Ovary (tissue), 9 donors: ENCODE results near the gene CD200R1L. TPM values are rescaled to one million over a fixed set of nuclear protein-coding genes. Genes with fewer than 3 reads are reported as not detected.

Experiments
- DNase-seq, 5 donors: peaks; one replicate each; pipeline ENCODE4 v3.0.0-alpha.2; 2019 to 2020
- H3K27ac ChIP-seq, 2 donors: fragments of 200-600 bp; one replicate each; pipeline versions ENCODE4 v1.5.1 to v1.8.0; 2019 to 2022
- H3K27me3 ChIP-seq: fragments of 200-600 bp; one replicate; pipeline ENCODE4 v1.8.0; 2022
- H3K36me3 ChIP-seq: fragments of 200-600 bp; sonication (generic); one replicate; pipeline ENCODE4 v1.5.1; 2019
- H3K4me1 ChIP-seq: one replicate; pipeline ENCODE4 v1.8.1; 2013; ENCODE audit warnings: mild to moderate bottlenecking, moderate library complexity; ENCODE audit not compliant: insufficient read depth
- H3K4me3 ChIP-seq: fragments of 200-600 bp; sonication (generic); one replicate; pipeline ENCODE4 v1.5.1; 2017
- H3K9me3 ChIP-seq, 2 donors: fragments of 200-600 bp in 1 of 2; sonication (generic) in 1 of 2; one replicate each; pipeline versions ENCODE4 v1.5.1 to v1.8.1; 2013 to 2019; ENCODE audit warnings: mild to moderate bottlenecking in 1 of 2, moderate library complexity in 1 of 2
- CTCF ChIP-seq, 3 donors: fragments of 450-650 bp in 2 of 3; fragments of 200-600 bp in 1 of 3; IDR thresholded peaks; one replicate each; pipeline versions ENCODE4 v1.5.1 to v1.8.0; 2016 to 2022; ENCODE audit warnings: antibody characterized with exemption in 3 of 3, mild to moderate bottlenecking in 1 of 3
- EP300 ChIP-seq: sonication (generic); formaldehyde crosslinking; IDR thresholded peaks from one replicate; pipeline ENCODE4 v1.6.1; 2017; ENCODE audit warnings: antibody characterized with exemption
- POLR2A ChIP-seq: fragments of 450-650 bp; IDR thresholded peaks from one replicate; pipeline ENCODE4 v1.6.1; 2017; ENCODE audit warnings: antibody characterized with exemption, mild to moderate bottlenecking, moderate library complexity
- WGBS, 3 donors: extraction: QIAGEN DNeasy Blood & Tissue Kit in 1 of 3; methylation state at CpG; one replicate each; pipeline versions ENCODE4 v1.1.5 to v1.1.7; 2013 to 2017; 5-methylcytosine and 5-hydroxymethylcytosine counted together
- intact Hi-C, 4 donors: fragments of 100-400 bp; cut with DNase I; formaldehyde crosslinking; loops; one replicate each; pipeline versions ENCODE4 v1.11.0 to v1.15.1; 2022 to 2023
- polyA plus RNA-seq, 2 donors: library from polyadenylated mRNA; stranded (reverse); fragments of 200-250 nt in 1 of 2; fragments of 350-450 nt in 1 of 2; fragmentation: Illumina TruSeq in 1 of 2; extraction: RNeasy Lipid Tissue Mini Kit (QIAGEN cat#74804) in 1 of 2; gene quantifications; one replicate each; pipeline ENCODE4 v1.2.3, GENCODE V29; 2013 to 2014
- total RNA-seq, 7 donors: library from RNA; depleted of rRNA in 2 of 7; stranded (reverse); fragments of >200 nt in 2 of 7; fragmentation: NEBNext Ultra II Directional in 3 of 7; extraction: Animal tissue kit (Norgen Biotek cat#: 25700) in 3 of 7; gene quantifications; one replicate each; pipeline versions ENCODE4 v1.1.0 to v1.2.4, GENCODE V29; 2016 to 2023
- donor health status: DM: no; HTN: no; CAD: no; lungs with moderate emphysema.
- donor health status: DM: no; HTN: no; CAD: no.
- donor health status: Bipolar disorder and iron deficiency.
- donor health status: DM: yes; HTN: yes; CAD: no.
- donor health status: DM: no; HTN: no; CAD: no.
- donor health status: DM: yes; HTN: yes; CAD: no.

Gene CD200R1L
- total and polyA plus RNA-seq, 9 donors, result not detected

- H3K27ac ChIP-seq, result no peak overlapping the region
- DNase-seq, result no peak
- no peak for TF ChIP-seq EP300
- no peak for TF ChIP-seq CTCF (IDR thresholded peaks at IDR 0.05)
- TF ChIP-seq POLR2A, result no peak
- H3K27me3 ChIP-seq, result no peaks in the 10 kb centered on the region
- H3K9me3 ChIP-seq, result no peaks in the 10 kb centered on the region
- H3K4me3 ChIP-seq, result no peak overlapping the region
- 76 to 83% (median 83%) methylated on average over 4 of the region's 4 CpGs for WGBS, 3 donors
- intact Hi-C loops, result no loop called here
- H3K4me1 ChIP-seq, result no peaks in the 10 kb centered on the region
- H3K36me3 ChIP-seq, result no peaks in the 10 kb centered on the region
Measured at GRCh38 chr3:112884678-112885290, 38.1 kb upstream of the CD200R1L start.

- intact Hi-C loops, result no loop called here
- Histone ChIP-seq H3K36me3 (no peaks in the 10 kb centered on the region), H3K4me3 (no peak overlapping the region), H3K27me3 (no peaks in the 10 kb centered on the region), H3K9me3 (no peaks in the 10 kb centered on the region), H3K27ac (no peak overlapping the region), H3K4me1 (no peaks in the 10 kb centered on the region)
- 85 to 88% (median 85%) methylated on average over 4 of the region's 4 CpGs for WGBS, 3 donors
- TF ChIP-seq CTCF (IDR thresholded peaks at IDR 0.05) (no peak), EP300 (no peak), POLR2A (no peak)
- no peak for DNase-seq
Measured at GRCh38 chr3:112881891-112882290, 35.2 kb upstream of the CD200R1L start.

DNA sequence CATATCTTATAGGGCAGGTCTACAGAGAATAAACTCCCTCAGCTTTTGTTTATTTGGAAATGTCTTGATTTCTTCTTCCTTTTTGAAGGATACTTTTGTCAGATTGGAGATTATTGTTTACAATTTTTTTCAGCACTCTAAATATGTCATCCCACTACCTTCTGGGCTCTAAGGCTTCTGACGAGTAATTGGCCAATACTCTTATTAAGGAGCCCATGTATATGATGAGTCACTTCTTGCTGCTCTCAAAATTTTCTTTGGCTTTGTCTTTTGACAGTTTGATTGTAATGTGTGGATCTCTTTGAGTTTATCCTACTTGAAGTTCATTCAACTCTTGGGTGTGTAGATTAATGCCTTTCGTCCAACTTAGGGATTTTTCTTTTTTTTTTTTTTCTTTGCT, 28.9 kb upstream of the CD200R1L start:
- 73 to 87% (median 82%) methylated on average over 2 of the region's 2 CpGs for WGBS, 3 donors
- DNase-seq, result no peak
- intact Hi-C loops, result no loop called here

GRCh38 chr3:112874725-112875124, 28.1 kb upstream of the CD200R1L start:
- DNase-seq, result no peak
- H3K4me3 ChIP-seq, result no peak overlapping the region
- H3K27me3 ChIP-seq, result no peaks in the 10 kb centered on the region
- H3K9me3 ChIP-seq, result no peaks in the 10 kb centered on the region
- intact Hi-C loops, result no loop called here
- no peaks in the 10 kb centered on the region for H3K4me1 ChIP-seq
- H3K27ac ChIP-seq, result no peak overlapping the region
- H3K36me3 ChIP-seq, result no peaks in the 10 kb centered on the region
- TF ChIP-seq POLR2A (no peak), EP300 (no peak), CTCF (IDR thresholded peaks at IDR 0.05) (no peak)

More for the DNA sequence above, 28.9 kb upstream of the CD200R1L start:
- Histone ChIP-seq H3K4me1 (no peaks in the 10 kb centered on the region), H3K36me3 (no peaks in the 10 kb centered on the region), H3K27me3 (no peaks in the 10 kb centered on the region), H3K9me3 (no peaks in the 10 kb centered on the region), H3K4me3 (no peak overlapping the region), H3K27ac (no peak overlapping the region)
- no peak for TF ChIP-seq POLR2A
- TF ChIP-seq CTCF (IDR thresholded peaks at IDR 0.05), result no peak
- TF ChIP-seq EP300, result no peak
